Endothelial cell (in vitro differentiated cells): Measurements from ENCODE around the gene ERCC6L. TPM values are rescaled to one million over a fixed set of nuclear protein-coding genes. Genes with fewer than 3 reads are reported as not detected.

ENCODE experiments used
- DNase-seq: peaks from one replicate; pipeline ENCODE4 v3.0.0; 2021; ENCODE audit warnings: low spot score
- H3K27ac Mint-ChIP-seq: one replicate; pipeline ENCODE4 v1.8.0; 2021; ENCODE audit warnings: mixed read lengths, inconsistent platforms; ENCODE audit not compliant: unreplicated experiment
- H3K27me3 Mint-ChIP-seq: one replicate; pipeline ENCODE4 v1.8.0; 2021; ENCODE audit warnings: mild to moderate bottlenecking, moderate library complexity, mixed read lengths, inconsistent platforms; ENCODE audit not compliant: unreplicated experiment
- H3K36me3 Mint-ChIP-seq: one replicate; pipeline ENCODE4 v1.8.0; 2021; ENCODE audit warnings: mild to moderate bottlenecking, low read depth, mixed read lengths, inconsistent platforms; ENCODE audit not compliant: unreplicated experiment
- H3K4me1 Mint-ChIP-seq: one replicate; pipeline ENCODE4 v1.8.0; 2021; ENCODE audit warnings: mild to moderate bottlenecking, mixed read lengths, inconsistent platforms; ENCODE audit not compliant: unreplicated experiment
- H3K4me3 Mint-ChIP-seq: one replicate; pipeline ENCODE4 v1.8.0; 2021; ENCODE audit warnings: mild to moderate bottlenecking, mixed read lengths, inconsistent platforms; ENCODE audit not compliant: unreplicated experiment
- H3K9me3 Mint-ChIP-seq: one replicate; pipeline ENCODE4 v1.8.0; 2021; ENCODE audit warnings: mixed read lengths, inconsistent platforms; ENCODE audit not compliant: unreplicated experiment
- CTCF ChIP-seq: fragments of 200-600 bp; sonication (generic); IDR thresholded peaks from one replicate; pipeline ENCODE4 v1.5.0; 2021; ENCODE audit warnings: antibody characterized with exemption; ENCODE audit not compliant: unreplicated experiment
- total RNA-seq: library from RNA; stranded (reverse); fragmentation: NEBNext Ultra II Directional; extraction: Animal tissue kit (Norgen Biotek cat#: 25700); gene quantifications from one replicate; pipeline ENCODE4 v1.2.1, GENCODE V29; 2021; ENCODE audit not compliant: unreplicated experiment

ERCC6L gene
- total RNA-seq, 1 donor from 2014 or later, result 1.7 TPM

- Mint-ChIP-seq H3K4me1 (no peaks in the 10 kb centered on the region), H3K4me3 (no peak overlapping the region), H3K27ac (no peak overlapping the region), H3K27me3 (no peaks in the 10 kb centered on the region), H3K36me3 (peaks cover 8% of the 10 kb centered on the region), H3K9me3 (no peaks in the 10 kb centered on the region)
- TF ChIP-seq CTCF, result no peak
- DNase-seq, result no peak
These were observed 80.1 kb downstream of the ERCC6L start for GRCh38 chrX:72158773-72159172.

Other genes starting within 250 kb of the ERCC6L start
- 8.5 TPM for gene RTL5, start 107.1 kb downstream of the ERCC6L start, total RNA-seq
- 9.3 TPM for gene PIN4, start 57.3 kb downstream of the ERCC6L start, total RNA-seq
- 975 TPM for gene RPS4X, start 38.2 kb upstream of the ERCC6L start, total RNA-seq
- gene CITED1, start 66.9 kb upstream of the ERCC6L start, total RNA-seq, result 3.2 TPM